ENCODE measurements around the gene GLCE.

Gene GLCE

DNA sequence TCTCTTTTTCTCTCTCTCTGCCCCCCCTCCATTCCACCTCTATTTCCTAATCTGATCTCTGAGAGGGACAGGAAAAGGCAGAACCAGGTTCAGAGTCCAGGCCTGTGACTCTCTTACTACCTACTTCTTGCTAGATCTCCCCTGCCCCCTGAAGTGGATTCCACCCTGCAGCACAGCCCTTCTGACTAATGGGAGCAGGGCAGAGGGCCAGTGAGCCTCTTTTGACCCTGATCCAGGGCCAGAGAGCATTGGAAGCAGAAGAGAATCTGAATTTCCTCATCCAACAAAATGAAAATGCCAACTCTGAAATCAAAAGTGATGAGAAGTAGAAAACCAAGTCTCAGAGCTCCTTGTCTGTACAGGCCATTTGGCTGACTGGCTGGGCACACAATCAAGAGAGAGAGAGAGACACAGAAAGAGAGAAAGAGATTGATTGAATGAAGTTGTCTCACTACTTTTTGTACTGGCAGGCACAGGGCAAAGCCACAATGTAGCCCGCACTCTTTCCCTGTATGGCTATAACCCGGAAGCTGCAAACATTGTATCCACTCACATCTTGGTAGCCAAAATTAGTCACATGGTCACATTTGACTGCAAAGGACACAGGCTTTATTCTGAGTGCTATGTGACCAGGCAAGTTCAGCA lies 31.6 kb upstream of the GLCE start:
- no peak for DNase-seq (ENCODE audit: insufficient read length, low spot score)
- FAIRE-seq: no peak
- TF ChIP-seq, protein P1, sequence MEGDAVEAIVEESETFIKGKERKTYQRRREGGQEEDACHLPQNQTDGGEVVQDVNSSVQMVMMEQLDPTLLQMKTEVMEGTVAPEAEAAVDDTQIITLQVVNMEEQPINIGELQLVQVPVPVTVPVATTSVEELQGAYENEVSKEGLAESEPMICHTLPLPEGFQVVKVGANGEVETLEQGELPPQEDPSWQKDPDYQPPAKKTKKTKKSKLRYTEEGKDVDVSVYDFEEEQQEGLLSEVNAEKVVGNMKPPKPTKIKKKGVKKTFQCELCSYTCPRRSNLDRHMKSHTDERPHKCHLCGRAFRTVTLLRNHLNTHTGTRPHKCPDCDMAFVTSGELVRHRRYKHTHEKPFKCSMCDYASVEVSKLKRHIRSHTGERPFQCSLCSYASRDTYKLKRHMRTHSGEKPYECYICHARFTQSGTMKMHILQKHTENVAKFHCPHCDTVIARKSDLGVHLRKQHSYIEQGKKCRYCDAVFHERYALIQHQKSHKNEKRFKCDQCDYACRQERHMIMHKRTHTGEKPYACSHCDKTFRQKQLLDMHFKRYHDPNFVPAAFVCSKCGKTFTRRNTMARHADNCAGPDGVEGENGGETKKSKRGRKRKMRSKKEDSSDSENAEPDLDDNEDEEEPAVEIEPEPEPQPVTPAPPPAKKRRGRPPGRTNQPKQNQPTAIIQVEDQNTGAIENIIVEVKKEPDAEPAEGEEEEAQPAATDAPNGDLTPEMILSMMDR (IDR thresholded peaks at IDR 0.05; ENCODE audit: insufficient read depth, missing control alignments): no peak

DNA sequence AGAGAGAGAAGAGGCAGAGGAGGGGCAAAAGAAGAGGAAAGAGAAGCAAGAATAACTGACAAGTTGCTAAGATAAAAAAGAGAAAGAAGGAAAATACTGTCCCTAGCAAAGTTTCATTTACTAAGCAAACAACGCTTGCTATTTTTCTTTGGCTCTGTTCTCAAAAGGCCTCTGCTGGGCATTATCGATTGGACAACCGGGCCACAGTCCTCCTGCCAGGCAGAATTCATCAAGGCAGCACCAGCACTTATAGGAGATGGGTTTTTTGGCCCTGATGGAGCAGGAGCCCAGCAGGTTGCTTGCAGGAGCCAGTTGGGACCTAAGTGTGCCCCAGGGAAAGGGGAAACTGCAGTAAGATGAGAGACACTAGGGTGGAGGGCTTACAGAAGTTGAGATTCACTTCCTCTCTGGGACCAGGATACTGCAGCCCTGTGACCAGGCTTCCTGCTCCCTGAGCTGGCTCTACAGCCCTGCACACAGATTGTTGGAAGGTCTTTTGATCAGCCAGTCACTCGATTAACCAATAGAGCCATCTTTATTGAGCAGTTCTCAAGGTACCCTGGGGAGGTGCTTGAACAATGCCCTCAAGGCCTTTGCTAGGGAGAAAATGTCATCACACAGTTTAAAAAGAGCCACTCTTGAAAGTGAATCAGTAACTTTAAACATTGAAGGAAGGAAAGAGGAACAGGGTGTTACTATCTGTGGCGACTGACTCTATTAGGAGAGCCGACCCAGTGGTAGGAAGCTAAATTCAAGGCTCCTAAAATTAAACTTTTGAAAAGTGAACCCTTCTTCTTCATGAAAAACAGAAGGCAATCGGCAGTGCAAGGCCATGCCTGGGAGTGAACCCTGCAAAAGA lies 28.8 kb upstream of the GLCE start:
- TF ChIP-seq, protein P1 (IDR thresholded peaks at IDR 0.05; ENCODE audit: insufficient read depth, missing control alignments): no peak
- no peak for FAIRE-seq
- DNase-seq (ENCODE audit: insufficient read length, low spot score): no peak

DNA sequence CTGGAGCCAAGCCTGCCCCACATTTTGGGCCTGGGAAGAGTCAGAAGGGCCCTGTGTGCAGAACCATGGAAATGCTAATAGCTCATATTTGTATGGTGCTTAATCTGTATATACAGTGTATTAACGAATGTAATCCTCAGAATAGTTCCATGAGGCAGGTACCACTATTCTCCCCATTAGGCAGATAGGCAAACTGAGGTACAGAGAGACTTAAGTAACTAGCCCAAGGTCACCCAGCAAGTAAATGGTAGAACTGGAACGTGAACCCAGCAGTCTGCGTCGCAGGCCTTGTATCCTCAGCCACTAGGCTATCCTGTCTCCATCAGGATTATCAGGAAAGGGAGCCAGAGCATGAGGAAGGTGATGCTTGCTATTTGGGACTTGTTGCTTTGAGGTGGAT lies 28.0 kb upstream of the GLCE start:
- no peak for DNase-seq (ENCODE audit: insufficient read length, low spot score)
- FAIRE-seq: no peak
- TF ChIP-seq, protein P1 (IDR thresholded peaks at IDR 0.05; ENCODE audit: insufficient read depth, missing control alignments): no peak

DNA sequence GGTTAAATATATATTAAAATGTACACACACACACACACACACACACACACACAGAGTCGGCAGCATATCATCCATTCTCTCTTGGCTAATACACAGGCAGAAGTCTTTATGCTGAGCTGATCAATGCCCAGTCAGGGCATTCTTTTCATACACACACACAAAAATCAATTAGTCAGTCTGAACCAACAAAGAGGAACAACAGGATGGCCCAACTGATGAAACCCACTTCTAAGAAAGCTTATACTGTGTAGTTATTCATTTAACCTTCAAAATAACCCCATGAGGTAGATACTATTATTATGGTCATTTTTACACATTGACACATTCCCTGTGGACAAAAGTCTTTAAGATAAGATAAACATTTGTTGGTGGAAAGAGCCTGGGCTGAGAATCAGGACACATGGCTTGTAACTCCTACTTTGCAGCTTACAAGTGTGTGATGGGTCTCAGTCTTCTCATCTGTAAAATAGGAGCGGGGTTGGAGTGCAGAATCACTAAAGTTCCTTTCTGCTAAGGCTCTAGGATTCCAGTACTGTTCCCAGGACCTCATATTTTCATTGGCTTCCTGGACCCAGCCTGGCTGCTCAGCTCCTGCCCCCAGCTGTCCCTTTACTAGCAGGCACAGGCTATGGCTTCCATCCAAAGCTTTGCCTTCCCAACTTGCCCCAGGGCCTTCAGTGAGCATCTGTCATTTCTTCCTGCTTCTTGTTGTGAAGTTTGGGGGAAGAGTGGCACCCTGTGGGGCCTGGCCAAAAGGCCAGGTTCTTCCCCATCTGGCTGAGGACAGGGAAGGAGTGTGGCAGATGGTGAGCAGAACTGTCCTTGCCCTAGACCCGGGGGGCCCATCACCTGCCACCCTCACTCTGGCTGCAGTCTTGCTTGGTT lies 27.2 kb upstream of the GLCE start:
- DNase-seq (ENCODE audit: insufficient read length, low spot score) (no peak), FAIRE-seq (no peak)
- TF ChIP-seq, protein P1 (IDR thresholded peaks at IDR 0.05; ENCODE audit: insufficient read depth, missing control alignments): peak; percentile 11

DNA sequence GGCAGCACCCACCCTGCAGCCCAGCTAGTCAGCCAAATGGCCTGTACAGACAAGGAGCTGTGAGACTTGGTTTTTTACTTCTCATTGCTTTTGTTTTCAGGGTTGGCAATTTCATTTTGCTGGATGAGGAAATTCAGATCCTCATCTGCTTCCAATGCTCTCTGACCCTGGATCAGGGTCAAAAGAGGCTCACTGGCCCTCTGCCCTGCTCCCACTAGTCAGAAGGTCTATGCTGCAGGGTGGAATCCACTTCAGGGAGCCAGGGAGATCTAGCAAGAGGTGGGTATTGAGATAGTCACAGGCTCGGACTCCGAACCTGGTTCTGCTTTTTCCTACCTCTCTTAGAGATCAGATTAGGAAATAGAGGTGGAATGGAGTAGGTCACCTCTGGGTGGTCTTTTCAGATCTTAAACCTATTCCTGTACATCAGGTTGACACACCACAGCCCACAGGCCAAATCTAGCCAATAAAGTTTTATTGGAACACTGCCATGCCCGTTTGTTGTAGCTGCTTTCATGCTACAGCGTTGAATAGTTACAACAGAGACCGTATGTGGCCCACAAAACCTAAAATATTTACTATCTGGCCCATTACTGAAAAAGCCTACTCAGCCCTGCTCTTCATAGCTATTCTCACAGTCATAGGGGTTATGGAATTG lies 26.4 kb upstream of the GLCE start:
- no peak for DNase-seq (ENCODE audit: insufficient read length, low spot score)
- no peak for FAIRE-seq
- TF ChIP-seq, protein P1 (IDR thresholded peaks at IDR 0.05; ENCODE audit: insufficient read depth, missing control alignments): no peak

DNA sequence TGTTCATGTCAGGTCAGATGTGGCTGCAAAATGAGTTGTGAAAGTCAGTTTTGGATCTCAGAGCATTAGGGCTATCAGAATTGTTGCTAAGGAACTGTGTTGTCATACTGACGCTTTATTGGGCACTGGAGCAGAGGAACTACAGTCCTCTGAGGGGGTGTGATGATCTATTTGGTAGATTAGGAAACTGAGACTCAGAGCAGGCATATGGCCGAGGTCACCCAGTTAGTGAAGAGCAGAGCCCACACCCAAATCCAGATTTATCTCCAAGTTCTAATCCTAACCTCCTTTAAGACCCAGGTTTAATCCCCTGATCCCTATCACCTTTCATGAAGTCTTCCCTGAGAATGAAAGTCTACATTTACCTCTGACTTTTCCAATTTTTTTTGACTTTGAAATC lies 25.6 kb upstream of the GLCE start:
- DNase-seq (ENCODE audit: insufficient read length, low spot score) (peak; percentile 70), FAIRE-seq (peak; percentile 75)
- TF ChIP-seq, protein P1 (IDR thresholded peaks at IDR 0.05; ENCODE audit: insufficient read depth, missing control alignments): no peak
